ENCODE measurements around the gene SNTB2.

Gene SNTB2

DNA sequence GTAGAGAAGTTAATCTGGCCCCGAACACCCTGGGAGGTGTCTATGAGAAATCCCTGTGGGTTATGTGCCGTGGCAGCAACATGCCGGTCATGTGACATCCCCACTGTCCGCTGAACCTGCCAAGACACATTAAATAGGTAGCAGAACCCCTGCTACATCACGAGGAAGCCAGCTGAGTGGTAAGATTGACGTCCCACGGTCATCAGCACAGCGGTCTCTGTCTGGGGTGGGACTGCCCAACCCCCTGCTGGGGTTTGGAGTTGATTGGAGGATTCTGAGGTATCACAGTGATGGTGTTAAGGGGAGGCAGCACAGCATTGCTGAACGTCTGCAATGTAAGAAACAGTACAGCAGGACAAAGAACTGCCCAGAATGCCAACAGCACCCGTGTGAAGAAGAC lies 162.6 kb downstream of the SNTB2 start:
- DNase-seq = no peak

DNA sequence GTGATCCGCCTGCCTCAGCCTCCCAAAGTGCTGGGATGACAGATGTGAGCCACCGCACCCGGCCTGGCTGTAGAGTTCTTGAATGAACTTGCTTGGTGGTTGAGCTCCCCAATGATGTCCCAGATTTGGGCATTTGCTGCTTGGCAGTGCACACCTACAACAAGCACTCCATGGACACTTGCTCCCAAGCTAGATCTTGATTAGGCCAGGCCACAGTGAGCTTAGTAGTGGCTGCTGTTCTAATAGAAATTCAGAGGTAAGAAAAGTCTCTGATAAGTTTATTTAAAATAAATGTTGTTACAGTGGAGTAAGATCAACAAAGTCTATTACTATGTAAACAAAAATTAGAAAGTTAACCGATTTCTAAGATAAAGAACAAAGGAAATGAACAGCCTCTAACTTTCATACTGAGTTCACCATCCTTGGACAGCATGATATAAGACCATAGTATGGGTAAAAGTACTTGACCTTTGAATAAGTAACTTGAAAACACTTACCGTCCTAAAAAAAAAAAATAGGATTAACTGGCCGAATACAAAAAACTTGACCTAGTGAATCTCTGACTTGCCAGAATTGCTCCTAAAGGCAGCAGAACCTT lies 163.7 kb downstream of the SNTB2 start:
- DNase-seq = no peak

DNA sequence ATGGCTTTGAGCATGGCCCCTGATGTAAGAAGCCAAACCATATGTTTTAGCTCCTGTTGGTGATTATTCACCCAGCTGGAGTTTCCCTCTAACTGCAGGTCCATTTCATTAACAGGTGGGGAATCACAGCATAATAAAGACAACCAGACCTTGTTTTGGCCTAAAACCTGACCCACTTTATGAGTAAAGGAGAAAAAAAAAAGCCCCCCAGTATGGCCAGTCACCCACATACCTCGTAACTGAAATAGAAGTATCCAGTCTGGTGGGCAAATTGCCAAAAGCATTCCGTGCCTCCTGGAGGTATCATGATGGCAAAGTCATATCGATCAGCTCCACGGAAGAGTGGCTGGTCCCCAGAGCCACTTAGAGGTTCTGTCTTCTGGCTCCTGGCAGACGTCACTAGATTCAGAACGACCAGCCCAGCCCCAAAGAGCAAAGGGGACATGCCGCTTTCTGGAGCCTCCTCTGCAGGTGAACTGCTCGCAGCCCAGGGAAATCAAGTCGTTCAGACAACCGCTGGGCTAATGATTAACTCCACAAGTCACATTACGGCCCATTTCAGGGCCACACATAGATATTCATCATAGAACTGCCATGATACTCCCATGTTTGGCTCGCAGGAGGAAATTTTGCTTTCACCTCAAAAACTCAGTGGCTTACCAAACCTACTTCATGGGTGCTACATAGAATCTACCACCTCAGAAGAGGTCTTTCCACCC lies 164.5 kb downstream of the SNTB2 start, which contains the start of gene TMED6:
TMED6 (minus strand) TSS at position 478 of the 719 bp plus-strand sequence; CDS start at position 445, 33 bp downstream.
- DNase-seq = no peak

Measured in NCI-H1048 (cell line).